ENCODE measurements around the gene ABHD12B.
A peak's percentile ranks its signal among the peaks of the same experiment; 100 is the strongest.

Gene ABHD12B

DNA sequence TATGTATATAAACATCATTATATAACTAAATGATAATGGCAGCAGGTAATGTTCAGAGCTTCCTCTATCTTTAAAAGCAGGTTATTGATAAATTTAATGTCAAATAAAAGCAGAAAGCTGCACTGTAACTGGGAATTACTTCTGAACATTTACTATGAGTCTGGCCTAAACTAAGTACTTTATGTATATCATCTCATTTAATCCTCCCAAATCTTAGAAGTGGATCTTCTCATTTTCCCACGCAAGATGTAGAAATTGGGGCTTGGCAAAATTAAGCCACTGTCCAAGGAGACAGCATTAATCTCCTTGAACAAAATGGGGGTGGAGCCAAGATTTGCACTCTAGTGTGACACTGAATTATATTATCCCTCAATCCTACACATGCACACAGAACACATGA lies 46.5 kb upstream of the ABHD12B start:
- TF ChIP-seq, protein P1, sequence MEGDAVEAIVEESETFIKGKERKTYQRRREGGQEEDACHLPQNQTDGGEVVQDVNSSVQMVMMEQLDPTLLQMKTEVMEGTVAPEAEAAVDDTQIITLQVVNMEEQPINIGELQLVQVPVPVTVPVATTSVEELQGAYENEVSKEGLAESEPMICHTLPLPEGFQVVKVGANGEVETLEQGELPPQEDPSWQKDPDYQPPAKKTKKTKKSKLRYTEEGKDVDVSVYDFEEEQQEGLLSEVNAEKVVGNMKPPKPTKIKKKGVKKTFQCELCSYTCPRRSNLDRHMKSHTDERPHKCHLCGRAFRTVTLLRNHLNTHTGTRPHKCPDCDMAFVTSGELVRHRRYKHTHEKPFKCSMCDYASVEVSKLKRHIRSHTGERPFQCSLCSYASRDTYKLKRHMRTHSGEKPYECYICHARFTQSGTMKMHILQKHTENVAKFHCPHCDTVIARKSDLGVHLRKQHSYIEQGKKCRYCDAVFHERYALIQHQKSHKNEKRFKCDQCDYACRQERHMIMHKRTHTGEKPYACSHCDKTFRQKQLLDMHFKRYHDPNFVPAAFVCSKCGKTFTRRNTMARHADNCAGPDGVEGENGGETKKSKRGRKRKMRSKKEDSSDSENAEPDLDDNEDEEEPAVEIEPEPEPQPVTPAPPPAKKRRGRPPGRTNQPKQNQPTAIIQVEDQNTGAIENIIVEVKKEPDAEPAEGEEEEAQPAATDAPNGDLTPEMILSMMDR (IDR thresholded peaks at IDR 0.05) = no peak
- Histone ChIP-seq H3K27ac (peak overlapping the region; percentile 94), H3K9me3 (no peaks in the 10 kb centered on the region), H3K36me3 (peaks cover 11% of the 10 kb centered on the region), H3K27me3 (no peaks in the 10 kb centered on the region), H3K4me1 (ENCODE audit: control insufficient read depth in 1 of 2, insufficient read depth in 1 of 2, low read depth in 1 of 2, low read length in 1 of 2) (peaks cover 91 to 94% of the 10 kb centered on the region in 2 experiments), H3K4me3 (ENCODE audit: low read depth in 1 of 2, low read length in 1 of 2) (no peak overlapping the region)

DNA sequence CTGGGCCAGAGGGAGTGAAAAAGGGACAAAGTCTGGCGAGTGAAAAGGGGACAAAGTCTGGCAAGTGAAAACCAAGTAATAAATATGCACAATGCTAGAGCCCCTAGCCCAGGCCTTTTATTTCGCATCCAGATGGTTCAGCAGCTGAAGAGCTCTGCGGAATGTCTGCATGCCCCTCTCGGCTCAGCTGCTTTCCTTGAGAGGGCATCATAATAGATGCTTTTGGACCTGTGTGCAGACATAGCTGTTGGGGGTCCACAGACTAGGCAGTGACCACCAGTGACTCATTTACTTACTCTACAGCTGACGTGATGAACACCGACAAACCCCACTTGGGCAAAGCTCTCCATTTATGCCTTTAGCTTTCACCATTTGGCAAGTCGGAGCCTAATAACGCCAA lies 45.2 kb upstream of the ABHD12B start:
- no peaks in the 10 kb centered on the region for H3K27me3 ChIP-seq
- peaks cover 80 to 85% of the 10 kb centered on the region in 2 experiments for H3K4me1 ChIP-seq (ENCODE audit: control insufficient read depth in 1 of 2, insufficient read depth in 1 of 2, low read depth in 1 of 2, low read length in 1 of 2)
- H3K27ac ChIP-seq = no peak overlapping the region
- no peak overlapping the region for H3K4me3 ChIP-seq (ENCODE audit: low read depth in 1 of 2, low read length in 1 of 2)
- no peaks in the 10 kb centered on the region for H3K9me3 ChIP-seq
- H3K36me3 ChIP-seq = peaks cover 11% of the 10 kb centered on the region
- TF ChIP-seq, protein P1 (IDR thresholded peaks at IDR 0.05) = no peak

DNA sequence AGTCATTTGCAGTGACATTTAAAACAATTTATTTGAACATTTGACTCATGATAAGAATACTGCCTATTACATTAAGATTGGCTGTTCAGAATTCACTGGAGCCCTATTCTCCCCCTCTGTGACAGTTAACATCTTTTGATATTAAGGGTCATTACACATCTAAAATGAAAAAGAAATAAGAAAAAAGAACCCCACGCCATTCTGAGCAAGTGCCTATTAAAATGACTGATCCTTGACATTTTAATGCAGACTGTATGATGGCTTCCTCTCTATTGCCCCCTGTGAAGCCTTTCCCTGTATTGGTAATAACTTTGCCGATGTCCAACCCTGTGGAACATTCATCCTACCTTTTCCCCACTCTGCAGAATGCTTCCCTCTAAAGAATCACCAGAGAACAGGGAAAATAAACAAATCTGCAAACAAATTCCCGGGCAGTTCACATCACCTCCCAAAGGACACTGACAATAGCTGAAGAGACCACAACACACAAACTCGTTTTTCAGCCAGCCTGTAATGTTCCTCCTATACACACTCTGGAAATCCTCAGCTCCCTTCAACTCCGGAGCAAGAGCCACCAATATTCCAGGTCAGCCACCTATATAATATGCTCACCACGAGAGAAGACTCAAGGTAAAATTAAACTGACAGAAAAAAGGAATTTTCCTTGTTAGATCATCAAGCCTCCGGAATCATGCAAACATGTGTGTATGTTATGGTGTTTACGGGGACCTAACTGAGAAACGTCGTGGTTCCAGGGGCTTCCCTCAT lies 42.9 kb upstream of the ABHD12B start:
- Histone ChIP-seq H3K4me3 (ENCODE audit: low read depth in 1 of 2, low read length in 1 of 2) (peak overlapping the region; percentile 69 to 92), H3K36me3 (peaks cover 11% of the 10 kb centered on the region), H3K27me3 (no peaks in the 10 kb centered on the region), H3K9me3 (no peaks in the 10 kb centered on the region), H3K4me1 (ENCODE audit: control insufficient read depth in 1 of 2, insufficient read depth in 1 of 2, low read depth in 1 of 2, low read length in 1 of 2) (peaks cover 65 to 68% of the 10 kb centered on the region in 2 experiments), H3K27ac (peak overlapping the region; percentile 97)
- TF ChIP-seq, protein P1 (IDR thresholded peaks at IDR 0.05) = no peak

DNA sequence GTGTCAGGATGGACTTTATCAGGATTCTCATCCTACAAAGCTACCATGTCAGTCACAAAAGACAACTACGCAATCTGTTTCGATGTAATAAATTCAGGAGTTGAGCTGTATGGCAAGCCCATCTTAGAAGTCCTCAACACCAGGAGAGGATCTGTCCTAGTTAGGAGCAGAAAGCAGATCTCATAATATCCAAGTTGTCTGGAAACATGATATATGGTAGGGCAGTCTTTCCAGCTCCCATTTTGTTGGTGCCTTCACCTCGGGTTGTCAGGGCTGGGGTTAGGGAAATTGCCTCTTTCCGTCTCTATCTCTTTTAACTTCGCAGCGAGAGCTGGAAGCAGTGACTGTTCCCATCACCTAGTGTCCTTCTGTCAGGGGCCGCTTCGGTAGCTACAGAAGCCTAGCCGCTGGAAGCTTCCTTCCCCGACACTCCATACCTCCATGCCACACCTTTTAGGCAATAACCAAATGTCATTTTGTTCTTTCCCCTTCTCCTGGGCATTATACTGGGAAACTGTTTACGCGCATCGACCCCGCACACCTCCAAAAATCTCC lies 42.3 kb upstream of the ABHD12B start:
- TF ChIP-seq, protein P1 (IDR thresholded peaks at IDR 0.05) = no peak
- Histone ChIP-seq H3K27ac (peak overlapping the region; percentile 97), H3K9me3 (no peaks in the 10 kb centered on the region), H3K27me3 (no peaks in the 10 kb centered on the region), H3K36me3 (peaks cover 11% of the 10 kb centered on the region), H3K4me1 (ENCODE audit: control insufficient read depth in 1 of 2, insufficient read depth in 1 of 2, low read depth in 1 of 2, low read length in 1 of 2) (peaks cover 58 to 62% of the 10 kb centered on the region in 2 experiments), H3K4me3 (ENCODE audit: low read depth in 1 of 2, low read length in 1 of 2) (peak overlapping the region; percentile 69 to 92)

DNA sequence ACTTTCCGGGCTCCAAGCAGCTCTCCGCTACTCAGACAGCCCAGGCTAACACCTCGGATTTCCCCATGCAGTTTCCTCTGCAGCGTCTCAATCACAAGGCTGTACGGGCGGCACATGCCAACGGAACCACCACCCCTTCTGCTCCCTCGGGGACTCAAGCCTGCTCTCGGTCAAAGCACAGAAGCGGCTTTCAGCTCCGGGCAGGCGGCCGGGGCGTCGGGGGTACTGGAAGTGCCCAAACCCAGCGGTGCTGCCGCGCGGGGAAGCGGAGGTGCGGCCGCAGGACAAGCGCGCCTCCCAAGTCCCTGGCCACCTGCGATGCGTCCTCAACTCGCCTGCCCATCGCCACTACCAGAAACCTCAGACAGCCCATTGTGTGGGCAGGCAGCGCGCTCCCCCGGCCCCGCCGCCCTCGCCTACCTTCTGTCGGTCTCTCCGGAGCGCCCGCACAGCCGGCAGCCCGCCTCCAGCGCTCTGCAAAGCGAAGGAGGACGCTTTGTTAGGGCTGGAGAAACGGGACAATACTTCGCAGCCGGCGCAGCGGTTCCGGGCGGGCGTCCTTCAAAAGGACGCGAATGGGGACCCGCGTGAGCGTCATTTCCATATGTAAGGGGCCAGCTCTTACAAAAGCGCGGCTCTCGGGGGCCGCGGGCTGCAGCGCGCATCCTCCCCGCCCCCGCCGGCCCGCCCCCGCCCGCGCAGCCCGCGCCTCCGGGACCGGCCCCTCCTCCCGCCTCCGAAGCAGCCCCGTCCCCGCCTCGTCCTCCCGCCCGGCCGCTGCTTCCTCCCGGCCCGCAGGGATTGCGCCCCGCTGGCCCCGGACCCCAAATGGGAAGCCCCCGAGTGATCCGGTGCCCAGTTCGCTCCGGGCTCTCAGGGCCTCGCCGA lies 41.6 kb upstream of the ABHD12B start:
- H3K27me3 ChIP-seq = no peaks in the 10 kb centered on the region
- no peaks in the 10 kb centered on the region for H3K9me3 ChIP-seq
- H3K4me3 ChIP-seq (ENCODE audit: low read depth in 1 of 2, low read length in 1 of 2) = peak overlapping the region; percentile 69 to 92
- H3K4me1 ChIP-seq (ENCODE audit: control insufficient read depth in 1 of 2, insufficient read depth in 1 of 2, low read depth in 1 of 2, low read length in 1 of 2) = peaks cover 57 to 61% of the 10 kb centered on the region in 2 experiments
- TF ChIP-seq, protein P1 (IDR thresholded peaks at IDR 0.05) = no peak
- peak overlapping the region; percentile 97 for H3K27ac ChIP-seq
- H3K36me3 ChIP-seq = peaks cover 11% of the 10 kb centered on the region
